GM12878 (cell line): Measurements from ENCODE around the gene TIPARP. TPM values are rescaled to one million over a fixed set of nuclear protein-coding genes. Genes with fewer than 3 reads are reported as not detected.

Experiments
- ATAC-seq: fragments of 200-7000 bp; cut with Tn5 transposase; 3 replicates; pipeline ENCODE4 v1.9.1; 2020; ENCODE audit warnings: mild to moderate bottlenecking, moderate library complexity
- BruUV-seq: library from RNA; stranded (reverse); fragments of 400-500 nt; replicated peaks from 2 replicates; lab custom pipeline; 2021; lab: Mats Ljungman, UMichigan
- CTCF ChIA-PET: fragments of 300-600 bp; sonication (Branson Sonifier 250); formaldehyde crosslinking; extraction: SDS; loops from one replicate; lab custom pipeline; 2021; ENCODE audit warnings: inconsistent platforms; lab: Yijun Ruan, JAX
- POLR2A ChIA-PET: fragments of 350-600 bp; formaldehyde crosslinking; extraction: SDS; loops from one replicate; lab custom pipeline; 2021; ENCODE audit warnings: inconsistent platforms; lab: Charles Lee
- RAD21 ChIA-PET: fragments of 300-600 bp; sonication (Branson Sonifier 250); formaldehyde crosslinking; loops from one replicate; lab custom pipeline; 2023; ENCODE audit warnings: antibody characterized with exemption; ENCODE audit not compliant: unreplicated experiment; lab: Charles Lee
- SMC1A ChIA-PET: fragments of 300-600 bp; sonication (Branson Sonifier 250); formaldehyde crosslinking; loops from one replicate; lab custom pipeline; 2023; ENCODE audit not compliant: unreplicated experiment, uncharacterized antibody; lab: Charles Lee
- DNase-seq: peaks from one replicate; pipeline ENCODE4 v3.0.0-alpha.2; 2011; ENCODE audit warnings: low read depth, low spot score
- FAIRE-seq: peaks from 3 replicates; lab custom pipeline; 2011; peaks lifted over from hg19 to GRCh38; lab: Jason Lieb, UNC
- H2AFZ ChIP-seq: 2 replicates; pipeline ENCODE4 v1.6.0; 2011; ENCODE audit warnings: low read depth, low read length, control low read depth; ENCODE audit not compliant: control insufficient read depth
- H3K27ac ChIP-seq: 2 replicates; pipeline ENCODE4 v1.5.1; 2011; ENCODE audit warnings: control low read depth; ENCODE audit not compliant: control insufficient read depth, insufficient read depth
- H3K27me3 ChIP-seq, 2 experiments: replicated peaks in 1 of 2; 2 replicates each; pipeline versions ENCODE4 v1.6.0 to v1.6.1; 2011; ENCODE audit warnings: low read length in 1 of 2; ENCODE audit not compliant: control insufficient read depth in 2 of 2, insufficient read depth in 2 of 2
- H3K36me3 ChIP-seq, 2 experiments: 2 replicates each; pipeline ENCODE4 v1.5.1; 2011; ENCODE audit warnings: low read length in 1 of 2; ENCODE audit not compliant: control insufficient read depth in 2 of 2, insufficient read depth in 2 of 2
- H3K4me1 ChIP-seq: 2 replicates; pipeline ENCODE4 v1.6.1; 2011; ENCODE audit warnings: mild to moderate bottlenecking, low read length, moderate library complexity, mixed read lengths; ENCODE audit not compliant: control insufficient read depth, insufficient read depth
- H3K4me2 ChIP-seq: 2 replicates; pipeline ENCODE4 v1.6.0; 2011; ENCODE audit warnings: control low read depth; ENCODE audit not compliant: control insufficient read depth, insufficient read depth
- H3K4me3 ChIP-seq: fragments of 200-600 bp; sonication (generic); 2 replicates; pipeline ENCODE4 v1.5.1; 2016
- H3K79me2 ChIP-seq: 2 replicates; pipeline ENCODE4 v1.6.0; 2011; ENCODE audit warnings: low read length; ENCODE audit not compliant: control insufficient read depth, insufficient read depth
- H3K9ac ChIP-seq: 2 replicates; pipeline ENCODE4 v1.8.0; 2011; ENCODE audit warnings: low read length, control low read depth, mixed read lengths; ENCODE audit not compliant: control insufficient read depth, insufficient read depth
- H3K9me3 ChIP-seq: replicated peaks from 3 replicates; pipeline ENCODE4 v1.5.1; 2011; ENCODE audit warnings: mild to moderate bottlenecking, low read length; ENCODE audit not compliant: control insufficient read depth, insufficient read depth
- H4K20me1 ChIP-seq: 2 replicates; pipeline ENCODE4 v1.6.0; 2011; ENCODE audit not compliant: control insufficient read depth, insufficient read depth
- BHLHE40 ChIP-seq, 2 experiments: fragments of 450-650 bp in 1 of 2; IDR thresholded peaks; 2 replicates each; pipeline ENCODE4 v1.6.1; 2011 to 2017; ENCODE audit warnings: low read depth in 2 of 2, borderline replicate concordance in 1 of 2, improper control_type of control experiment in 1 of 2, low read length in 1 of 2, mild to moderate bottlenecking in 1 of 2
- CTCF ChIP-seq, 3 experiments: IDR thresholded peaks in 2 of 3; conservative IDR thresholded peaks in 1 of 3; 2 replicates each; pipeline ENCODE4 v1.5.1; 2011; ENCODE audit warnings: low read depth in 3 of 3, low read length in 3 of 3, mild to moderate bottlenecking in 3 of 3, control low read depth in 2 of 3, moderate library complexity in 2 of 3, inconsistent platforms in 1 of 3, mixed read lengths in 1 of 3; ENCODE audit not compliant: control insufficient read depth in 2 of 3, insufficient read depth in 1 of 3; ENCODE audit errors: extremely low read depth in 1 of 3
- GABPA ChIP-seq: IDR thresholded peaks from 2 replicates; pipeline ENCODE4 v1.6.1; 2014; ENCODE audit warnings: antibody characterized with exemption, low read depth, mild to moderate bottlenecking, inconsistent platforms
- GATAD2B ChIP-seq: fragments of 450-650 bp; conservative IDR thresholded peaks from 2 replicates; pipeline ENCODE4 v1.6.1; 2017; ENCODE audit warnings: low read depth, mild to moderate bottlenecking, moderate library complexity
- IKZF2 ChIP-seq, 2 experiments: fragments of 450-650 bp; IDR thresholded peaks; 2 replicates each; pipeline ENCODE4 v1.6.1; 2017; ENCODE audit warnings: mild to moderate bottlenecking in 2 of 2, moderate library complexity in 2 of 2
- MTA3 ChIP-seq: IDR thresholded peaks from 2 replicates; pipeline ENCODE4 v1.6.1; 2012; ENCODE audit warnings: low read length, inconsistent platforms, borderline replicate concordance
- NFYB ChIP-seq: IDR thresholded peaks from 2 replicates; pipeline ENCODE4 v1.6.1; 2011; ENCODE audit warnings: low read depth, mild to moderate bottlenecking, low read length, improper control_type of control experiment, moderate library complexity; ENCODE audit not compliant: insufficient read depth
- PBX3 ChIP-seq: IDR thresholded peaks from 2 replicates; pipeline ENCODE4 v1.6.1; 2011; ENCODE audit warnings: mild to moderate bottlenecking, low read depth, low read length, moderate library complexity; ENCODE audit not compliant: insufficient replicate concordance
- POLR2AphosphoS5 ChIP-seq: IDR thresholded peaks from 2 replicates; pipeline ENCODE4 v1.6.1; 2011; ENCODE audit warnings: mild to moderate bottlenecking, low read length, inconsistent platforms
- RAD51 ChIP-seq: fragments of 450-650 bp; IDR thresholded peaks from 2 replicates; pipeline ENCODE4 v1.6.1; 2016; ENCODE audit warnings: moderate library complexity, mild to moderate bottlenecking, inconsistent platforms
- RFX5 ChIP-seq: IDR thresholded peaks from 2 replicates; pipeline ENCODE4 v1.6.1; 2011; ENCODE audit warnings: low read depth, low read length, improper control_type of control experiment
- SMAD1 ChIP-seq: fragments of 450-650 bp; IDR thresholded peaks from 2 replicates; pipeline ENCODE4 v1.6.1; 2018; ENCODE audit warnings: mild to moderate bottlenecking, low read depth; ENCODE audit not compliant: partially characterized antibody
- SMC3 ChIP-seq: IDR thresholded peaks from 2 replicates; pipeline ENCODE4 v1.6.1; 2011; ENCODE audit warnings: low read length, improper control_type of control experiment, borderline replicate concordance
- SREBF1 ChIP-seq: IDR thresholded peaks from 2 replicates; pipeline ENCODE4 v1.6.1; 2012; ENCODE audit warnings: mild to moderate bottlenecking, low read length
- SUPT20H ChIP-seq: IDR thresholded peaks from 2 replicates; pipeline ENCODE4 v1.6.1; 2011; ENCODE audit warnings: low read depth, mild to moderate bottlenecking, low read length, moderate library complexity, borderline replicate concordance; ENCODE audit not compliant: control insufficient read depth
- TAF1 ChIP-seq: IDR thresholded peaks from 2 replicates; pipeline ENCODE4 v1.6.1; 2011; ENCODE audit warnings: mild to moderate bottlenecking, low read depth, low read length, borderline replicate concordance
- ZNF622 ChIP-seq: fragments of 450-650 bp; IDR thresholded peaks from 2 replicates; pipeline ENCODE4 v1.6.1; 2017; ENCODE audit warnings: mild to moderate bottlenecking, inconsistent platforms
- WGBS: methylation state at CpG from one replicate; pipeline ENCODE4 v1.1.6; 2016; ENCODE audit warnings: low lambda C conversion rate; ENCODE audit not compliant: insufficient replicate concordance, insufficient coverage; ENCODE audit errors: missing lambda C conversion rate; 5-methylcytosine and 5-hydroxymethylcytosine counted together
- in situ Hi-C: fragments of 300-500 bp; cut with MboI; formaldehyde crosslinking; loops from 9 replicates; pipeline ENCODE4 v1.14.3; 2018; ENCODE audit warnings: mixed read lengths
- intact Hi-C: fragments of 100-400 bp; cut with micrococcal nuclease; formaldehyde crosslinking; loops from one replicate; pipeline ENCODE4 v1.14.2; 2022; ENCODE audit not compliant: unreplicated experiment
- polyA plus RNA-seq, 11 experiments: library from polyadenylated mRNA; depleted of rRNA in 4 of 11; unstranded in 6 of 11; stranded (reverse) in 5 of 11; fragments of >200 nt; fragmentation: Nextera tagmentation in 4 of 11; fragmentation: Illumina TruSeq in 1 of 11; extraction: Ambion mirVana in 4 of 11; extraction: Trizol in 1 of 11; gene quantifications; 1 replicate in 1 of 11; 2 replicates in 10 of 11; pipeline versions ENCODE4 v1.2.1 to v1.2.3, GENCODE V29; 2011 to 2016; ENCODE audit warnings: inconsistent platforms in 2 of 11, missing spikeins in 2 of 11, low read depth in 1 of 11
- total RNA-seq, 4 experiments: library from RNA; depleted of rRNA in 3 of 4; stranded (reverse); fragments of >200 nt in 3 of 4; fragmentation: Illumina TruSeq in 1 of 4; extraction: Trizol in 1 of 4; gene quantifications; 2 replicates each; pipeline versions ENCODE4 v1.2.1 to v1.2.3, GENCODE V29; 2013 to 2021

Gene TIPARP
- total and polyA plus RNA-seq, 10 of the 15 experiments (the other 5 are each of a cell fraction or from before 2014, with no cell fraction given): 3.2 to 21.5 (median 12.0) TPM

- peaks cover 3 to 17% of the 10 kb centered on the region in 2 experiments; a peak in 3 of 4 replicates for H3K36me3 ChIP-seq
- H4K20me1 ChIP-seq: peaks cover 3% of the 10 kb centered on the region; the same call in 1 of the 2 replicates
- ATAC-seq: no peak
- RAD21 ChIA-PET: interaction anchor here (0.9 to 5.9 kb wide), 16 partner anchors 9 to 461 kb away, joined by 3 to 40 read pairs (median 6); partner anchors contain the start of gene SSR3
- H3K4me2 ChIP-seq: peak overlapping the region; percentile 82
- H3K4me3 ChIP-seq: peak overlapping the region; percentile 98
- H3K4me1 ChIP-seq: peaks cover 12% of the 10 kb centered on the region; the same call in 1 of the 2 replicates
- POLR2A ChIA-PET: interaction anchor here (0.8 to 3.8 kb wide), 14 partner anchors 9 to 485 kb away, joined by 3 to 20 read pairs (median 4); partner anchors contain the start of gene SSR3
- no peak for FAIRE-seq
- CTCF ChIA-PET: interaction anchor here (0.6 to 12.1 kb wide), 18 partner anchors 9 to 764 kb away, joined by 3 to 199 read pairs (median 4); partner anchors contain the start of gene SSR3
- H3K9me3 ChIP-seq: no peaks in the 10 kb centered on the region
- H3K27ac ChIP-seq: peak overlapping the region; percentile 73
- H2AFZ ChIP-seq: no peak overlapping the region
- in situ Hi-C loops (loop anchor here (5.0 kb wide), 2 partner anchors 406 to 461 kb away; no protein-coding TSS in a partner anchor), intact Hi-C loops (loop anchor here (1.0 to 2.0 kb wide), 3 partner anchors 203 to 458 kb away; no protein-coding TSS in a partner anchor)
- peaks cover 66% of the 10 kb centered on the region for H3K79me2 ChIP-seq
- no TSS peak for BruUV-seq
- H3K9ac ChIP-seq: peak overlapping the region; percentile 84
- H3K27me3 ChIP-seq: no peaks in the 10 kb centered on the region
- SMC1A ChIA-PET: interaction anchor here (0.8 to 8.9 kb wide), 22 partner anchors 9 to 461 kb away, joined by 3 to 142 read pairs (median 4); partner anchors contain the start of gene SSR3
- WGBS: 27% methylated on average over 18 of the region's 18 CpGs
- no peak for DNase-seq
- TF ChIP-seq SUPT20H (no peak), GATAD2B (no peak), CTCF (IDR thresholded peaks at IDR 0.05 in 2 of 3, conservative IDR thresholded peaks at IDR 0.05 in 1 of 3; ENCODE audit: control insufficient read depth in 2 of 3, extremely low read depth in 1 of 3, insufficient read depth in 1 of 3, low read depth in 3 of 3, low read length in 3 of 3) (no peak), TAF1 (no peak), IKZF2 (IDR thresholded peaks at IDR 0.05) (no peak), PBX3 (no peak), SMAD1 (no peak), RFX5 (0 out of 2 replicates have a peak, but pooled peaks have one; percentile 23), RAD51 (peak; percentile 45), ZNF622 (no peak), GABPA (no peak), MTA3 (0 out of 2 replicates have a peak, but pooled peaks have one; percentile 49), POLR2AphosphoS5 (peak; percentile 39; the same call in 1 of the 2 replicates), SMC3 (no peak), SREBF1 (no peak), BHLHE40 (IDR thresholded peaks at IDR 0.05; ENCODE audit: borderline replicate concordance in 1 of 2, low read depth in 2 of 2, low read length in 1 of 2) (no peak), NFYB (peak; percentile 47; the same call in 1 of the 2 replicates)
Measured at GRCh38 chr3:156675830-156676767, 1.7 kb downstream of the TIPARP start.
